Measurements from ENCODE around the gene STK38. TPM values are rescaled to one million over a fixed set of nuclear protein-coding genes. Genes with fewer than 3 reads are reported as not detected.

STK38 gene
- total RNA-seq, 1 experiment from 2014 or later, result 53.3 TPM

DNA sequence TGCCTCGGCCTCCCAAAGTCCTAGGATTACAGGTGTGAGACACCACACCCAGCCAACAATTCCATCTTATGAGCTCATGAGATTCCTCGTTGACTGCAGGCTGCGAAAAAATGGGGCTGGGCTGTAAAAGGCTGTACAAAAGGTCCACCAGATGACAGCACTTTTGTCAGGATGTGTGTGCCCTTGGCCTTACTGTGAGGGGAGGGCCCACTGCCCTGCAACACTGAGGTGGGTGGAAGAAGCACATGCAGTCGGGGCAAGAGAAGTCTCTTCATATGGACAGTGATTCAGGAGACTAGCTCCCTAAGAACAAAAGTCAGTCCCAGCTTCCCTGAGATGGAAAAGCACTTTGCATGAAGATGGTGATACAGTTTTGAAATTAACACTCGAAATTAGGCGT lies 54.0 kb downstream of the STK38 start:
- Histone ChIP-seq H3K36me3 (ENCODE audit: low read depth) (peaks cover 18% of the 10 kb centered on the region), H3K4me2 (peak overlapping the region; percentile 2), H3F3A (ENCODE audit: insufficient read depth, low read depth) (peaks cover 43% of the 10 kb centered on the region), H3K9me2 (ENCODE audit: insufficient read depth) (no peaks in the 10 kb centered on the region), H3K4me3 (no peak overlapping the region), H3K27me3 (ENCODE audit: insufficient read depth, low read depth) (no peaks in the 10 kb centered on the region), H2AFZ (no peak overlapping the region), H4K20me1 (ENCODE audit: insufficient read depth) (no peaks in the 10 kb centered on the region; the same call in 1 of the 2 replicates), H3K4me1 (replicated peaks; ENCODE audit: insufficient read depth) (peaks cover 18% of the 10 kb centered on the region), H3K9me3 (ENCODE audit: insufficient read depth, low read depth) (no peaks in the 10 kb centered on the region), H3K79me2 (ENCODE audit: low read depth) (no peaks in the 10 kb centered on the region), H3K27ac (peak overlapping the region; percentile 20)
- intact Hi-C loops (cut with micrococcal nuclease; ENCODE audit: unreplicated experiment), result loop anchor here (5.0 kb wide), 1 partner anchor 71 kb away; no protein-coding TSS in a partner anchor
- CTCF ChIA-PET, result interaction anchor here (0.6 kb wide), 1 partner anchor 63 kb away, joined by 3 read pairs; no protein-coding TSS in a partner anchor
- BruUV-seq (replicated peaks), result no TSS peak
- no peak for DNase-seq
- POLR2A ChIA-PET (ENCODE audit: unreplicated experiment), result interaction anchor here (0.5 kb wide), 1 partner anchor 314 kb away, joined by 3 read pairs; no protein-coding TSS in a partner anchor
- no peak for TF ChIP-seq EZH2 (IDR thresholded peaks at IDR 0.05; ENCODE audit: low read depth)
- TF ChIP-seq, protein P1, sequence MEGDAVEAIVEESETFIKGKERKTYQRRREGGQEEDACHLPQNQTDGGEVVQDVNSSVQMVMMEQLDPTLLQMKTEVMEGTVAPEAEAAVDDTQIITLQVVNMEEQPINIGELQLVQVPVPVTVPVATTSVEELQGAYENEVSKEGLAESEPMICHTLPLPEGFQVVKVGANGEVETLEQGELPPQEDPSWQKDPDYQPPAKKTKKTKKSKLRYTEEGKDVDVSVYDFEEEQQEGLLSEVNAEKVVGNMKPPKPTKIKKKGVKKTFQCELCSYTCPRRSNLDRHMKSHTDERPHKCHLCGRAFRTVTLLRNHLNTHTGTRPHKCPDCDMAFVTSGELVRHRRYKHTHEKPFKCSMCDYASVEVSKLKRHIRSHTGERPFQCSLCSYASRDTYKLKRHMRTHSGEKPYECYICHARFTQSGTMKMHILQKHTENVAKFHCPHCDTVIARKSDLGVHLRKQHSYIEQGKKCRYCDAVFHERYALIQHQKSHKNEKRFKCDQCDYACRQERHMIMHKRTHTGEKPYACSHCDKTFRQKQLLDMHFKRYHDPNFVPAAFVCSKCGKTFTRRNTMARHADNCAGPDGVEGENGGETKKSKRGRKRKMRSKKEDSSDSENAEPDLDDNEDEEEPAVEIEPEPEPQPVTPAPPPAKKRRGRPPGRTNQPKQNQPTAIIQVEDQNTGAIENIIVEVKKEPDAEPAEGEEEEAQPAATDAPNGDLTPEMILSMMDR (conservative IDR thresholded peaks at IDR 0.05), result no peak

DNA sequence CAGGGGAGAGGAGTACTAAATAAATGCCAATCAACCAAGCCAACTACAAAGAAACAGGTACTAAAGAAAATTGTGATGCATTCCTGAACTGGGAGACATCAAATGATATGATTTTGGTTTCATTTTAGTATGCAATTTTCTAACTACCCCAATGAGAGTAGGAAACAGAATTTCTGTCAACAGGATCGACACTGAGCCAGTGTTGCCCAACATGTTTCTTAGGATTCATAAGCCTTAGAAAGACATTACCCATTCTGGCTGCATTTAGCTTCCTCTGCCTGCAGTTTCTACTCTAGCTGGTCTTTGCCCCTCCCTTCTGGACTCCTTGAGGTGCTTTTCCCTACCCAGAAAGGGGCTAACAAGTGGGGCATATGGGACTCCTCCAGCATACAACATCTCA lies 54.7 kb downstream of the STK38 start:
- Histone ChIP-seq H3K9me3 (ENCODE audit: insufficient read depth, low read depth) (no peaks in the 10 kb centered on the region), H3K9me2 (ENCODE audit: insufficient read depth) (no peaks in the 10 kb centered on the region), H3K4me1 (replicated peaks; ENCODE audit: insufficient read depth) (peaks cover 18% of the 10 kb centered on the region), H3K4me3 (no peak overlapping the region), H3K27ac (no peak overlapping the region), H3F3A (ENCODE audit: insufficient read depth, low read depth) (peaks cover 43% of the 10 kb centered on the region), H3K27me3 (ENCODE audit: insufficient read depth, low read depth) (no peaks in the 10 kb centered on the region), H3K79me2 (ENCODE audit: low read depth) (no peaks in the 10 kb centered on the region), H3K36me3 (ENCODE audit: low read depth) (peaks cover 18% of the 10 kb centered on the region), H4K20me1 (ENCODE audit: insufficient read depth) (no peaks in the 10 kb centered on the region; the same call in 1 of the 2 replicates), H3K4me2 (no peak overlapping the region), H2AFZ (no peak overlapping the region)
- DNase-seq, result no peak
- ChIA-PET CTCF (interaction anchor here (0.6 kb wide), 1 partner anchor 62 kb away, joined by 3 read pairs; no protein-coding TSS in a partner anchor), POLR2A (ENCODE audit: unreplicated experiment) (no interaction called here)
- intact Hi-C loops (cut with micrococcal nuclease; ENCODE audit: unreplicated experiment), result loop anchor here (5.0 kb wide), 1 partner anchor 70 kb away; no protein-coding TSS in a partner anchor
- no TSS peak for BruUV-seq (replicated peaks)
- no peak for TF ChIP-seq EZH2 (IDR thresholded peaks at IDR 0.05; ENCODE audit: low read depth)
- TF ChIP-seq, protein P1 (conservative IDR thresholded peaks at IDR 0.05), result no peak

DNA sequence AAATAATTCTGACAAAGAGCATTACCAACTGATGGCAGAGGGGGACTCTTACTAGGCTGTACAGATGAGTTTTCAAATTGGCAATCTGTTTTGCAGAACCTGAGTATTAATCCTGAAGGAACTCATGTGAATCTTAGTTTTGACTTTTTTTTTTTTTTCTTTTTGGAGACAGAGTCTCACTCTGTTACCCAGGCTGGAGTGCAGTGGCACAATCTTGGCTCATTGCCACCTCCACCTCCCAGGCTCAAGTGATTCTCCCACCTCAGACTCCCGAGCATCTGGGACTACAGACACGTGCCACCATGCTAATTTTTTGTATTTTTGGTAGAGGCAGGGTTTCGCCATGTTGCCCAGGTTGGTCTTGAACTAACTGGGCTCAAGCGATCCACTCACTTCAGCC lies 55.2 kb downstream of the STK38 start:
- H2AFZ ChIP-seq, result no peak overlapping the region
- no peaks in the 10 kb centered on the region for H3K9me3 ChIP-seq (ENCODE audit: insufficient read depth, low read depth)
- no peak for TF ChIP-seq EZH2 (IDR thresholded peaks at IDR 0.05; ENCODE audit: low read depth)
- TF ChIP-seq, protein P1 (conservative IDR thresholded peaks at IDR 0.05), result no peak
- H3K79me2 ChIP-seq (ENCODE audit: low read depth), result no peaks in the 10 kb centered on the region
- H3K27me3 ChIP-seq (ENCODE audit: insufficient read depth, low read depth), result no peaks in the 10 kb centered on the region
- no peak overlapping the region for H3K4me3 ChIP-seq
- H3K36me3 ChIP-seq (ENCODE audit: low read depth), result peaks cover 18% of the 10 kb centered on the region
- no peak overlapping the region for H3K4me2 ChIP-seq
- no peaks in the 10 kb centered on the region; the same call in 1 of the 2 replicates for H4K20me1 ChIP-seq (ENCODE audit: insufficient read depth)
- ChIA-PET POLR2A (ENCODE audit: unreplicated experiment) (no interaction called here), CTCF (no interaction called here)
- intact Hi-C loops (cut with micrococcal nuclease; ENCODE audit: unreplicated experiment), result loop anchor here (5.0 kb wide), 1 partner anchor 70 kb away; no protein-coding TSS in a partner anchor
- peaks cover 43% of the 10 kb centered on the region for H3F3A ChIP-seq (ENCODE audit: insufficient read depth, low read depth)
- peaks cover 18% of the 10 kb centered on the region for H3K4me1 ChIP-seq (replicated peaks; ENCODE audit: insufficient read depth)
- H3K27ac ChIP-seq, result no peak overlapping the region
- DNase-seq, result no peak
- no peaks in the 10 kb centered on the region for H3K9me2 ChIP-seq (ENCODE audit: insufficient read depth)
- no TSS peak for BruUV-seq (replicated peaks)
